SK-N-SH (cell line): ENCODE measurements around the gene WDR64. TPM values are rescaled to one million over a fixed set of nuclear protein-coding genes. Genes with fewer than 3 reads are reported as not detected.

ENCODE experiments used
- CTCF ChIA-PET: fragments of 300-600, 350-600 bp; formaldehyde crosslinking; extraction: SDS; loops from one replicate; lab custom pipeline; 2021; lab: Yijun Ruan, JAX
- POLR2A ChIA-PET: fragments of 350-600 bp; sonication (Branson Sonifier 250); formaldehyde crosslinking; extraction: SDS; loops from one replicate; lab custom pipeline; 2020; ENCODE audit warnings: antibody characterized with exemption, inconsistent platforms; lab: Yijun Ruan, JAX
- DNase-seq: peaks from one replicate; pipeline ENCODE4 v3.0.0; 2012
- H2AFZ ChIP-seq: fragments of 200-600 bp; sonication (generic); 2 replicates; pipeline ENCODE4 v1.8.1; 2016; ENCODE audit warnings: antibody characterized with exemption, mild to moderate bottlenecking, low read depth
- H3F3A ChIP-seq: fragments of 200-600 bp; sonication (generic); replicated peaks from 2 replicates; pipeline ENCODE3; 2016; ENCODE audit warnings: antibody characterized with exemption, mild to moderate bottlenecking; ENCODE audit not compliant: insufficient read depth
- H3K27ac ChIP-seq, 2 experiments: fragments of 200-500 bp in 1 of 2; fragments of 200-600 bp in 1 of 2; sonication (Bioruptor generic) in 1 of 2; sonication (generic), shearing (Covaris generic) in 1 of 2; 2 replicates each; pipeline versions ENCODE4 v1.5.1 to v1.6.1; 2014 to 2016; ENCODE audit warnings: low read depth in 2 of 2, inconsistent platforms in 1 of 2, low read length in 1 of 2, mild to moderate bottlenecking in 1 of 2, mixed read lengths in 1 of 2
- H3K27me3 ChIP-seq: fragments of 200-600 bp; sonication (generic), shearing (Covaris generic); 2 replicates; pipeline ENCODE4 v1.6.1; 2016; ENCODE audit warnings: mixed run types; ENCODE audit not compliant: insufficient read depth
- H3K36me3 ChIP-seq, 2 experiments: fragments of 200-500 bp in 1 of 2; fragments of 200-600 bp in 1 of 2; sonication (Bioruptor generic) in 1 of 2; sonication (generic) in 1 of 2; replicated peaks in 1 of 2; 2 replicates each; pipeline versions ENCODE3 to v1.5.1; 2014 to 2016; ENCODE audit warnings: low read length in 1 of 2, mild to moderate bottlenecking in 1 of 2; ENCODE audit not compliant: insufficient read depth in 2 of 2, control insufficient read depth in 1 of 2
- H3K4me1 ChIP-seq, 2 experiments: fragments of 200-500 bp in 1 of 2; fragments of 200-600 bp in 1 of 2; sonication (Bioruptor generic) in 1 of 2; sonication (generic), shearing (Covaris generic) in 1 of 2; 2 replicates each; pipeline versions ENCODE4 v1.5.1 to v1.6.1; 2014 to 2016; ENCODE audit warnings: low read depth in 1 of 2, low read length in 1 of 2, mixed run types in 1 of 2; ENCODE audit not compliant: insufficient read depth in 2 of 2, control insufficient read depth in 1 of 2
- H3K4me2 ChIP-seq: fragments of 200-600 bp; sonication (generic), shearing (Covaris generic); 2 replicates; pipeline ENCODE4 v1.6.1; 2017; ENCODE audit warnings: mixed run types
- H3K4me3 ChIP-seq, 2 experiments: fragments of 200-500 bp in 1 of 2; fragments of 200-600 bp in 1 of 2; sonication (Bioruptor generic) in 1 of 2; sonication (generic), shearing (Covaris generic) in 1 of 2; 2 replicates each; pipeline versions ENCODE4 v1.5.1 to v1.8.1; 2014 to 2016; ENCODE audit warnings: low read depth in 2 of 2, inconsistent platforms in 1 of 2, low read length in 1 of 2, mild to moderate bottlenecking in 1 of 2, mixed read lengths in 1 of 2, moderate library complexity in 1 of 2
- H3K79me2 ChIP-seq: fragments of 200-600 bp; sonication (generic); 2 replicates; pipeline ENCODE4 v1.8.1; 2017; ENCODE audit warnings: mild to moderate bottlenecking; ENCODE audit not compliant: insufficient read depth
- H3K9ac ChIP-seq: fragments of 200-600 bp; sonication (generic); 2 replicates; pipeline ENCODE4 v1.6.1; 2017; ENCODE audit warnings: mixed run types
- H3K9me2 ChIP-seq: fragments of 200-600 bp; sonication (generic); 2 replicates; pipeline ENCODE4 v1.6.1; 2017; ENCODE audit warnings: mixed run types
- H3K9me3 ChIP-seq: fragments of 200-600 bp; sonication (generic); 2 replicates; pipeline ENCODE4 v1.6.1; 2017; ENCODE audit warnings: mixed run types, mild to moderate bottlenecking, moderate library complexity
- H4K20me1 ChIP-seq: fragments of 200-600 bp; sonication (generic); 2 replicates; pipeline ENCODE4 v1.6.1; 2017; ENCODE audit warnings: mild to moderate bottlenecking, mixed run types; ENCODE audit not compliant: insufficient read depth
- FOXJ3 ChIP-seq: sonication (generic); formaldehyde crosslinking; IDR thresholded peaks from 2 replicates; pipeline ENCODE4 v1.5.1; 2020; ENCODE audit warnings: mild to moderate bottlenecking, missing genetic modification reagents
- FOXM1 ChIP-seq: IDR thresholded peaks from 2 replicates; pipeline ENCODE4 v1.4.0; 2012; ENCODE audit warnings: low read depth, mild to moderate bottlenecking
- GABPA ChIP-seq: IDR thresholded peaks from 2 replicates; pipeline ENCODE4 v1.4.0; 2012; ENCODE audit warnings: low read depth, mild to moderate bottlenecking
- NRF1 ChIP-seq: IDR thresholded peaks from 2 replicates; pipeline ENCODE4 v1.6.1; 2012; ENCODE audit warnings: low read depth, mild to moderate bottlenecking, low read length
- POLR2AphosphoS5 ChIP-seq: IDR thresholded peaks from 2 replicates; pipeline ENCODE4 v1.6.1; 2012; ENCODE audit warnings: low read depth, low read length
- SIN3A ChIP-seq: IDR thresholded peaks from 2 replicates; pipeline ENCODE4 v1.6.1; 2012; ENCODE audit warnings: low read depth, mild to moderate bottlenecking, low read length, moderate library complexity, borderline replicate concordance
- TCF12 ChIP-seq: IDR thresholded peaks from 2 replicates; pipeline ENCODE4 v1.4.0; 2012
- TEAD4 ChIP-seq: IDR thresholded peaks from 2 replicates; pipeline ENCODE4 v1.4.0; 2012; ENCODE audit warnings: mild to moderate bottlenecking, borderline replicate concordance; ENCODE audit not compliant: insufficient read depth
- YY1 ChIP-seq: IDR thresholded peaks from 2 replicates; pipeline ENCODE4 v1.4.0; 2012; ENCODE audit warnings: low read depth, mild to moderate bottlenecking
- polyA plus RNA-seq, 3 experiments: library from polyadenylated mRNA; depleted of rRNA; stranded (reverse); fragments of >200 nt; gene quantifications; 2 replicates each; pipeline ENCODE4 v1.2.3, GENCODE V29; 2012
- TF ChIP-seq, protein P1 (sequence below): fragments of 200-600 bp; sonication (generic); IDR thresholded peaks from 2 replicates; pipeline ENCODE4 v1.6.1; 2017; ENCODE audit warnings: antibody characterized with exemption, mild to moderate bottlenecking, moderate library complexity
- TF ChIP-seq, protein P2 (sequence below): fragments of 150-350 bp; IDR thresholded peaks from 2 replicates; pipeline ENCODE4 v1.6.1; 2016; ENCODE audit warnings: mild to moderate bottlenecking, low read depth, low read length
- TF ChIP-seq, protein P3 (sequence below): IDR thresholded peaks from 2 replicates; pipeline ENCODE4; 2012
- TF ChIP-seq, protein P4 (sequence below): IDR thresholded peaks from 2 replicates; pipeline ENCODE4 v1.4.0; 2012; ENCODE audit warnings: low read depth, borderline replicate concordance
- TF ChIP-seq, protein P5 (sequence below): IDR thresholded peaks from 2 replicates; pipeline ENCODE4 v1.4.0; 2012; ENCODE audit warnings: low read depth
- TF ChIP-seq, protein P6 (sequence below): IDR thresholded peaks from 2 replicates; pipeline ENCODE4 v1.4.0; 2012; ENCODE audit warnings: low read depth, borderline replicate concordance

The WDR64 gene
- polyA plus RNA-seq, 1 of the 3 experiments (the other 2 are of a cell fraction) = not detected

DNA sequence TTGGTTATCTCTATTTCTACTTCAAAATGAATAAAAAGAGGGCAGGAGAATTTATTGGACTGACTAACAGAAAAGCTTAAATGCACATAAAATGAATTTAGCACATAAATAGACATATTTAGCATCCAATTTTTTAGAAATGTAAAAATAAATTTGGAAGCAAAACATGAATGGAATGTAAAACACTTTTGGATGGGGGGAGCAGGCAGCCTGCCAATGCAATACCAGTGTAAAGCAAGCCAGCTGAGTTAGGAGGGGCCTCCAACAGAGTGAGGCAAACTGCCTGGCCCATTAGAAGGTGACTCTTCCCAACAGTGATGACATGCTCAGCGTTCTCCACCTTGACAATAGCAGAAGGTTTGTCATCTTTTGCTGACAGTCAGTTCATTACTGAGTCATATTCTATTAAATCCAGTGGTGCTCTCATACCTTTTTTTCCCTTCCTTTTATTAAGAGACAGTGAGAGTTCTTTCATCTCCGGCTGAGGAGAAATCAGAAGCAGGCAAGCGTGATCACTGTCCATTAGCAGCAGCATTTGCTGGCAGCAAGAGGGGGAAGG lies 176.5 kb downstream of the WDR64 start (continued):
- TF ChIP-seq, protein P1, sequence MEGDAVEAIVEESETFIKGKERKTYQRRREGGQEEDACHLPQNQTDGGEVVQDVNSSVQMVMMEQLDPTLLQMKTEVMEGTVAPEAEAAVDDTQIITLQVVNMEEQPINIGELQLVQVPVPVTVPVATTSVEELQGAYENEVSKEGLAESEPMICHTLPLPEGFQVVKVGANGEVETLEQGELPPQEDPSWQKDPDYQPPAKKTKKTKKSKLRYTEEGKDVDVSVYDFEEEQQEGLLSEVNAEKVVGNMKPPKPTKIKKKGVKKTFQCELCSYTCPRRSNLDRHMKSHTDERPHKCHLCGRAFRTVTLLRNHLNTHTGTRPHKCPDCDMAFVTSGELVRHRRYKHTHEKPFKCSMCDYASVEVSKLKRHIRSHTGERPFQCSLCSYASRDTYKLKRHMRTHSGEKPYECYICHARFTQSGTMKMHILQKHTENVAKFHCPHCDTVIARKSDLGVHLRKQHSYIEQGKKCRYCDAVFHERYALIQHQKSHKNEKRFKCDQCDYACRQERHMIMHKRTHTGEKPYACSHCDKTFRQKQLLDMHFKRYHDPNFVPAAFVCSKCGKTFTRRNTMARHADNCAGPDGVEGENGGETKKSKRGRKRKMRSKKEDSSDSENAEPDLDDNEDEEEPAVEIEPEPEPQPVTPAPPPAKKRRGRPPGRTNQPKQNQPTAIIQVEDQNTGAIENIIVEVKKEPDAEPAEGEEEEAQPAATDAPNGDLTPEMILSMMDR = no peak
- no peak for TF ChIP-seq SIN3A
- TF ChIP-seq NRF1 = no peak
- no peak for TF ChIP-seq FOXJ3 (CRISPR knock-in tag)
- TF ChIP-seq, protein P2, sequence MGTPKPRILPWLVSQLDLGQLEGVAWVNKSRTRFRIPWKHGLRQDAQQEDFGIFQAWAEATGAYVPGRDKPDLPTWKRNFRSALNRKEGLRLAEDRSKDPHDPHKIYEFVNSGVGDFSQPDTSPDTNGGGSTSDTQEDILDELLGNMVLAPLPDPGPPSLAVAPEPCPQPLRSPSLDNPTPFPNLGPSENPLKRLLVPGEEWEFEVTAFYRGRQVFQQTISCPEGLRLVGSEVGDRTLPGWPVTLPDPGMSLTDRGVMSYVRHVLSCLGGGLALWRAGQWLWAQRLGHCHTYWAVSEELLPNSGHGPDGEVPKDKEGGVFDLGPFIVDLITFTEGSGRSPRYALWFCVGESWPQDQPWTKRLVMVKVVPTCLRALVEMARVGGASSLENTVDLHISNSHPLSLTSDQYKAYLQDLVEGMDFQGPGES = no peak
- no peak for TF ChIP-seq FOXM1

DNA sequence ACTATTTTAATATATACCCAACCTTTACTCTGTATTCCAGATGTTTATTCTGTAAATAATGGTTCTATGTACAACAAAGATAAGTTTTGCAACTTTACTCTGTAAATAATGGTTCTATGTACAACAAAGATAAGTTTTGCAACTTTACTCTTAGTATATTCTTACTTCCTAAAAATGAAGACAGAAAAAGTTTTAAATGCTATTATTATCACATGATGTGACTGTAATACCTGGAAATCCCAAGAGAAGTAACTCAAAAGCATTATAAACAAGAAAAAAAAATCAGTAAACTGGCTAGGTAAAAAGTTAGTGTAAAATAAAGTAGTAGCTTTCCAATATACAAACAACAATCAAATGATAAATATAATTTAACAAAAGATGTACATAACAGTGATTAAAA lies 177.4 kb downstream of the WDR64 start:
- peaks cover 0 to 10% of the 10 kb centered on the region in 2 experiments; a peak in 2 of 4 replicates for H3K4me1 ChIP-seq
- H3K9ac ChIP-seq = no peak overlapping the region
- no peaks in the 10 kb centered on the region for H3K9me2 ChIP-seq
- DNase-seq = no peak
- TF ChIP-seq, protein P3, sequence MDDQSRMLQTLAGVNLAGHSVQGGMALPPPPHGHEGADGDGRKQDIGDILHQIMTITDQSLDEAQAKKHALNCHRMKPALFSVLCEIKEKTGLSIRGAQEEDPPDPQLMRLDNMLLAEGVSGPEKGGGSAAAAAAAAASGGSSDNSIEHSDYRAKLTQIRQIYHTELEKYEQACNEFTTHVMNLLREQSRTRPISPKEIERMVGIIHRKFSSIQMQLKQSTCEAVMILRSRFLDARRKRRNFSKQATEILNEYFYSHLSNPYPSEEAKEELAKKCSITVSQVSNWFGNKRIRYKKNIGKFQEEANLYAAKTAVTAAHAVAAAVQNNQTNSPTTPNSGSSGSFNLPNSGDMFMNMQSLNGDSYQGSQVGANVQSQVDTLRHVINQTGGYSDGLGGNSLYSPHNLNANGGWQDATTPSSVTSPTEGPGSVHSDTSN = no peak
- TF ChIP-seq TCF12 = no peak
- TF ChIP-seq FOXM1 = no peak
- TF ChIP-seq NRF1 = no peak
- TF ChIP-seq TEAD4 = no peak
- TF ChIP-seq, protein P2 = no peak
- TF ChIP-seq, protein P4, sequence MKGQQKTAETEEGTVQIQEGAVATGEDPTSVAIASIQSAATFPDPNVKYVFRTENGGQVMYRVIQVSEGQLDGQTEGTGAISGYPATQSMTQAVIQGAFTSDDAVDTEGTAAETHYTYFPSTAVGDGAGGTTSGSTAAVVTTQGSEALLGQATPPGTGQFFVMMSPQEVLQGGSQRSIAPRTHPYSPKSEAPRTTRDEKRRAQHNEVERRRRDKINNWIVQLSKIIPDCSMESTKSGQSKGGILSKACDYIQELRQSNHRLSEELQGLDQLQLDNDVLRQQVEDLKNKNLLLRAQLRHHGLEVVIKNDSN = no peak
- no peak for TF ChIP-seq GABPA
- TF ChIP-seq POLR2AphosphoS5 = no peak
- TF ChIP-seq, protein P5, sequence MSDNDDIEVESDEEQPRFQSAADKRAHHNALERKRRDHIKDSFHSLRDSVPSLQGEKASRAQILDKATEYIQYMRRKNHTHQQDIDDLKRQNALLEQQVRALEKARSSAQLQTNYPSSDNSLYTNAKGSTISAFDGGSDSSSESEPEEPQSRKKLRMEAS = no peak
- TF ChIP-seq, protein P6, sequence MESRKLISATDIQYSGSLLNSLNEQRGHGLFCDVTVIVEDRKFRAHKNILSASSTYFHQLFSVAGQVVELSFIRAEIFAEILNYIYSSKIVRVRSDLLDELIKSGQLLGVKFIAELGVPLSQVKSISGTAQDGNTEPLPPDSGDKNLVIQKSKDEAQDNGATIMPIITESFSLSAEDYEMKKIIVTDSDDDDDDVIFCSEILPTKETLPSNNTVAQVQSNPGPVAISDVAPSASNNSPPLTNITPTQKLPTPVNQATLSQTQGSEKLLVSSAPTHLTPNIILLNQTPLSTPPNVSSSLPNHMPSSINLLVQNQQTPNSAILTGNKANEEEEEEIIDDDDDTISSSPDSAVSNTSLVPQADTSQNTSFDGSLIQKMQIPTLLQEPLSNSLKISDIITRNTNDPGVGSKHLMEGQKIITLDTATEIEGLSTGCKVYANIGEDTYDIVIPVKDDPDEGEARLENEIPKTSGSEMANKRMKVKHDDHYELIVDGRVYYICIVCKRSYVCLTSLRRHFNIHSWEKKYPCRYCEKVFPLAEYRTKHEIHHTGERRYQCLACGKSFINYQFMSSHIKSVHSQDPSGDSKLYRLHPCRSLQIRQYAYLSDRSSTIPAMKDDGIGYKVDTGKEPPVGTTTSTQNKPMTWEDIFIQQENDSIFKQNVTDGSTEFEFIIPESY = no peak
- TF ChIP-seq YY1 = no peak
- TF ChIP-seq, all 33 proteins: peak for 0
- Histone ChIP-seq H3K36me3 (no peaks in the 10 kb centered on the region), H3K4me3 (no peak overlapping the region), H3K79me2 (no peaks in the 10 kb centered on the region), H4K20me1 (no peaks in the 10 kb centered on the region), H3K27ac (no peak overlapping the region), H3K27me3 (no peaks in the 10 kb centered on the region), H3K4me2 (no peak overlapping the region), H3F3A (no peaks in the 10 kb centered on the region), H2AFZ (no peak overlapping the region), H3K9me3 (no peaks in the 10 kb centered on the region)
- ChIA-PET CTCF (interaction anchor here (1.8 to 1.9 kb wide), 2 partner anchors 165 to 218 kb away, joined by 5 to 10 read pairs; no protein-coding TSS in a partner anchor), POLR2A (no interaction called here)
